ENCODE measurements around the gene TK1.

DNA sequence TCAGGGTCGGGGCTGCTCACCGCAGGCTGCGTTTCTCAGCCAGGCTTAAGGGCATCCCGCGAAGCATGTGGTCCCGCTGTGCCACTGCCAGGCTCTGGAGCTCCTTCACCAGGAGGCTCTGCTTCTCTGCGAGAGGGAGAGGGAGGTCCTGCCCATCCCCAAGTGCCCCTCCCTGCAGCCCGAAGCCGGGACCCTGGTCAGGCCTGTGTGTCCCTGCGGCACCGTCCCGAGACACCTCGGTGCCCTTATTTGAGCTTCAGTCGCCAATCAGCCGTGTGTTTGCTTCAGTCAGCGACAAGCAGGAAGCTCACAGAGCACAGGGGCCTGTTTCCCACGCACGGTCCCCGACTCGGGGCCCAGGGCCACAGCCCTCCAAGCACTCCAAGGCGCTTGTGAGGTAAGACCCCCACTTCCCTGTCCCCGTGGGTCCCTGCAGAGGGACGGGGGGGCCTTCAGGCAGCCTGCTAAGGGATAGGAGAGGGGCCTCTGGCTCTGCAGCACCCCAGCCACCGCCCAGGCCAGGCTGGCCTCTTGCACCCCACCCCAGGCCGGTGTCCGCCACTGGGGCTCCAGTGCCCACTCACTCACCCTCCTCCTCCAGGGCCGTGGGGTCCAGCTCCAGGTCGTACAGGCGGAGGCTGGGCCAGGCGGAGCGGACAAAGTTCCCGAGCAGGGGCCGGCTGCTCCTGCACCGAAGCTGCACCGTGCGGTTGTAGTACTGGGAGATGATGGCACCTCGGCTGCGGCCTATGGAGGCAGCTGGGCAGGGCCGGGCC is 61.5 kb downstream of the TK1 start:
- TF ChIP-seq, protein P1, sequence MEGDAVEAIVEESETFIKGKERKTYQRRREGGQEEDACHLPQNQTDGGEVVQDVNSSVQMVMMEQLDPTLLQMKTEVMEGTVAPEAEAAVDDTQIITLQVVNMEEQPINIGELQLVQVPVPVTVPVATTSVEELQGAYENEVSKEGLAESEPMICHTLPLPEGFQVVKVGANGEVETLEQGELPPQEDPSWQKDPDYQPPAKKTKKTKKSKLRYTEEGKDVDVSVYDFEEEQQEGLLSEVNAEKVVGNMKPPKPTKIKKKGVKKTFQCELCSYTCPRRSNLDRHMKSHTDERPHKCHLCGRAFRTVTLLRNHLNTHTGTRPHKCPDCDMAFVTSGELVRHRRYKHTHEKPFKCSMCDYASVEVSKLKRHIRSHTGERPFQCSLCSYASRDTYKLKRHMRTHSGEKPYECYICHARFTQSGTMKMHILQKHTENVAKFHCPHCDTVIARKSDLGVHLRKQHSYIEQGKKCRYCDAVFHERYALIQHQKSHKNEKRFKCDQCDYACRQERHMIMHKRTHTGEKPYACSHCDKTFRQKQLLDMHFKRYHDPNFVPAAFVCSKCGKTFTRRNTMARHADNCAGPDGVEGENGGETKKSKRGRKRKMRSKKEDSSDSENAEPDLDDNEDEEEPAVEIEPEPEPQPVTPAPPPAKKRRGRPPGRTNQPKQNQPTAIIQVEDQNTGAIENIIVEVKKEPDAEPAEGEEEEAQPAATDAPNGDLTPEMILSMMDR (IDR thresholded peaks at IDR 0.05) = no peak
- TF ChIP-seq, protein P2, sequence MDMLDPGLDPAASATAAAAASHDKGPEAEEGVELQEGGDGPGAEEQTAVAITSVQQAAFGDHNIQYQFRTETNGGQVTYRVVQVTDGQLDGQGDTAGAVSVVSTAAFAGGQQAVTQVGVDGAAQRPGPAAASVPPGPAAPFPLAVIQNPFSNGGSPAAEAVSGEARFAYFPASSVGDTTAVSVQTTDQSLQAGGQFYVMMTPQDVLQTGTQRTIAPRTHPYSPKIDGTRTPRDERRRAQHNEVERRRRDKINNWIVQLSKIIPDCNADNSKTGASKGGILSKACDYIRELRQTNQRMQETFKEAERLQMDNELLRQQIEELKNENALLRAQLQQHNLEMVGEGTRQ (IDR thresholded peaks at IDR 0.05) = no peak
- TF ChIP-seq, protein P3, sequence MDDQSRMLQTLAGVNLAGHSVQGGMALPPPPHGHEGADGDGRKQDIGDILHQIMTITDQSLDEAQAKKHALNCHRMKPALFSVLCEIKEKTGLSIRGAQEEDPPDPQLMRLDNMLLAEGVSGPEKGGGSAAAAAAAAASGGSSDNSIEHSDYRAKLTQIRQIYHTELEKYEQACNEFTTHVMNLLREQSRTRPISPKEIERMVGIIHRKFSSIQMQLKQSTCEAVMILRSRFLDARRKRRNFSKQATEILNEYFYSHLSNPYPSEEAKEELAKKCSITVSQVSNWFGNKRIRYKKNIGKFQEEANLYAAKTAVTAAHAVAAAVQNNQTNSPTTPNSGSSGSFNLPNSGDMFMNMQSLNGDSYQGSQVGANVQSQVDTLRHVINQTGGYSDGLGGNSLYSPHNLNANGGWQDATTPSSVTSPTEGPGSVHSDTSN (IDR thresholded peaks at IDR 0.05) = no peak
- TF ChIP-seq ZSCAN20 (CRISPR knock-in tag; IDR thresholded peaks at IDR 0.05) (no peak), CBX2 (IDR thresholded peaks at IDR 0.05; ENCODE audit: borderline replicate concordance, low read depth) (no peak), EHMT2 (IDR thresholded peaks at IDR 0.05; ENCODE audit: low read depth) (no peak), SREBF2 (IDR thresholded peaks at IDR 0.05) (no peak), MYC (IDR thresholded peaks at IDR 0.05; ENCODE audit: borderline replicate concordance, low read length) (no peak), JUNB (IDR thresholded peaks at IDR 0.05) (no peak), NFE2L2 (conservative IDR thresholded peaks at IDR 0.05; ENCODE audit: low read length) (no peak), CEBPB (IDR thresholded peaks at IDR 0.05) (no peak), RAD21 (conservative IDR thresholded peaks at IDR 0.05 in 1 of 2, IDR thresholded peaks at IDR 0.05 in 1 of 2) (no peak)
- TF ChIP-seq, protein P4, sequence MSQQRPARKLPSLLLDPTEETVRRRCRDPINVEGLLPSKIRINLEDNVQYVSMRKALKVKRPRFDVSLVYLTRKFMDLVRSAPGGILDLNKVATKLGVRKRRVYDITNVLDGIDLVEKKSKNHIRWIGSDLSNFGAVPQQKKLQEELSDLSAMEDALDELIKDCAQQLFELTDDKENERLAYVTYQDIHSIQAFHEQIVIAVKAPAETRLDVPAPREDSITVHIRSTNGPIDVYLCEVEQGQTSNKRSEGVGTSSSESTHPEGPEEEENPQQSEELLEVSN (IDR thresholded peaks at IDR 0.05; ENCODE audit: borderline replicate concordance, low read depth) = no peak
- TF ChIP-seq, protein P5, sequence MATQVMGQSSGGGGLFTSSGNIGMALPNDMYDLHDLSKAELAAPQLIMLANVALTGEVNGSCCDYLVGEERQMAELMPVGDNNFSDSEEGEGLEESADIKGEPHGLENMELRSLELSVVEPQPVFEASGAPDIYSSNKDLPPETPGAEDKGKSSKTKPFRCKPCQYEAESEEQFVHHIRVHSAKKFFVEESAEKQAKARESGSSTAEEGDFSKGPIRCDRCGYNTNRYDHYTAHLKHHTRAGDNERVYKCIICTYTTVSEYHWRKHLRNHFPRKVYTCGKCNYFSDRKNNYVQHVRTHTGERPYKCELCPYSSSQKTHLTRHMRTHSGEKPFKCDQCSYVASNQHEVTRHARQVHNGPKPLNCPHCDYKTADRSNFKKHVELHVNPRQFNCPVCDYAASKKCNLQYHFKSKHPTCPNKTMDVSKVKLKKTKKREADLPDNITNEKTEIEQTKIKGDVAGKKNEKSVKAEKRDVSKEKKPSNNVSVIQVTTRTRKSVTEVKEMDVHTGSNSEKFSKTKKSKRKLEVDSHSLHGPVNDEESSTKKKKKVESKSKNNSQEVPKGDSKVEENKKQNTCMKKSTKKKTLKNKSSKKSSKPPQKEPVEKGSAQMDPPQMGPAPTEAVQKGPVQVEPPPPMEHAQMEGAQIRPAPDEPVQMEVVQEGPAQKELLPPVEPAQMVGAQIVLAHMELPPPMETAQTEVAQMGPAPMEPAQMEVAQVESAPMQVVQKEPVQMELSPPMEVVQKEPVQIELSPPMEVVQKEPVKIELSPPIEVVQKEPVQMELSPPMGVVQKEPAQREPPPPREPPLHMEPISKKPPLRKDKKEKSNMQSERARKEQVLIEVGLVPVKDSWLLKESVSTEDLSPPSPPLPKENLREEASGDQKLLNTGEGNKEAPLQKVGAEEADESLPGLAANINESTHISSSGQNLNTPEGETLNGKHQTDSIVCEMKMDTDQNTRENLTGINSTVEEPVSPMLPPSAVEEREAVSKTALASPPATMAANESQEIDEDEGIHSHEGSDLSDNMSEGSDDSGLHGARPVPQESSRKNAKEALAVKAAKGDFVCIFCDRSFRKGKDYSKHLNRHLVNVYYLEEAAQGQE (IDR thresholded peaks at IDR 0.05) = no peak
